SU-DHL-6 (cell line): ENCODE data around the gene POLRMT.

ENCODE experiments used
- CTCF ChIP-seq: fragments of 200-600 bp; sonication (generic); IDR thresholded peaks from one replicate; pipeline ENCODE4 v1.5.1; 2017; ENCODE audit warnings: antibody characterized with exemption, mild to moderate bottlenecking, low read length, moderate library complexity; ENCODE audit not compliant: insufficient read depth, poor library complexity, severe bottlenecking
- EZH2phosphoT487 ChIP-seq: fragments of 200-600 bp; sonication (generic), shearing (Covaris generic); conservative IDR thresholded peaks from 2 replicates; pipeline ENCODE4 v1.6.1; 2018; ENCODE audit warnings: mild to moderate bottlenecking, antibody characterized with exemption, low read length, moderate library complexity, mixed read lengths

- no peak for TF ChIP-seq CTCF
- no peak for TF ChIP-seq EZH2phosphoT487
Measured at GRCh38 chr19:670609-671075, 37.3 kb upstream of the POLRMT start.
